SK-N-SH (cell line): ENCODE data around the gene ZDHHC14. TPM values are rescaled to one million over a fixed set of nuclear protein-coding genes. Genes with fewer than 3 reads are reported as not detected.

ENCODE experiments used
- CTCF ChIA-PET: fragments of 300-600, 350-600 bp; formaldehyde crosslinking; extraction: SDS; loops from one replicate; lab custom pipeline; 2021; lab: Yijun Ruan, JAX
- POLR2A ChIA-PET: fragments of 350-600 bp; sonication (Branson Sonifier 250); formaldehyde crosslinking; extraction: SDS; loops from one replicate; lab custom pipeline; 2020; ENCODE audit warnings: antibody characterized with exemption, inconsistent platforms; lab: Yijun Ruan, JAX
- DNase-seq: peaks from one replicate; pipeline ENCODE4 v3.0.0; 2012
- H2AFZ ChIP-seq: fragments of 200-600 bp; sonication (generic); 2 replicates; pipeline ENCODE4 v1.8.1; 2016; ENCODE audit warnings: antibody characterized with exemption, mild to moderate bottlenecking, low read depth
- H3F3A ChIP-seq: fragments of 200-600 bp; sonication (generic); replicated peaks from 2 replicates; pipeline ENCODE3; 2016; ENCODE audit warnings: antibody characterized with exemption, mild to moderate bottlenecking; ENCODE audit not compliant: insufficient read depth
- H3K27ac ChIP-seq, 2 experiments: fragments of 200-500 bp in 1 of 2; fragments of 200-600 bp in 1 of 2; sonication (Bioruptor generic) in 1 of 2; sonication (generic), shearing (Covaris generic) in 1 of 2; 2 replicates each; pipeline versions ENCODE4 v1.5.1 to v1.6.1; 2014 to 2016; ENCODE audit warnings: low read depth in 2 of 2, inconsistent platforms in 1 of 2, low read length in 1 of 2, mild to moderate bottlenecking in 1 of 2, mixed read lengths in 1 of 2
- H3K27me3 ChIP-seq: fragments of 200-600 bp; sonication (generic), shearing (Covaris generic); 2 replicates; pipeline ENCODE4 v1.6.1; 2016; ENCODE audit warnings: mixed run types; ENCODE audit not compliant: insufficient read depth
- H3K36me3 ChIP-seq, 2 experiments: fragments of 200-500 bp in 1 of 2; fragments of 200-600 bp in 1 of 2; sonication (Bioruptor generic) in 1 of 2; sonication (generic) in 1 of 2; replicated peaks in 1 of 2; 2 replicates each; pipeline versions ENCODE3 to v1.5.1; 2014 to 2016; ENCODE audit warnings: low read length in 1 of 2, mild to moderate bottlenecking in 1 of 2; ENCODE audit not compliant: insufficient read depth in 2 of 2, control insufficient read depth in 1 of 2
- H3K4me1 ChIP-seq, 2 experiments: fragments of 200-500 bp in 1 of 2; fragments of 200-600 bp in 1 of 2; sonication (Bioruptor generic) in 1 of 2; sonication (generic), shearing (Covaris generic) in 1 of 2; 2 replicates each; pipeline versions ENCODE4 v1.5.1 to v1.6.1; 2014 to 2016; ENCODE audit warnings: low read depth in 1 of 2, low read length in 1 of 2, mixed run types in 1 of 2; ENCODE audit not compliant: insufficient read depth in 2 of 2, control insufficient read depth in 1 of 2
- H3K4me2 ChIP-seq: fragments of 200-600 bp; sonication (generic), shearing (Covaris generic); 2 replicates; pipeline ENCODE4 v1.6.1; 2017; ENCODE audit warnings: mixed run types
- H3K4me3 ChIP-seq, 2 experiments: fragments of 200-500 bp in 1 of 2; fragments of 200-600 bp in 1 of 2; sonication (Bioruptor generic) in 1 of 2; sonication (generic), shearing (Covaris generic) in 1 of 2; 2 replicates each; pipeline versions ENCODE4 v1.5.1 to v1.8.1; 2014 to 2016; ENCODE audit warnings: low read depth in 2 of 2, inconsistent platforms in 1 of 2, low read length in 1 of 2, mild to moderate bottlenecking in 1 of 2, mixed read lengths in 1 of 2, moderate library complexity in 1 of 2
- H3K79me2 ChIP-seq: fragments of 200-600 bp; sonication (generic); 2 replicates; pipeline ENCODE4 v1.8.1; 2017; ENCODE audit warnings: mild to moderate bottlenecking; ENCODE audit not compliant: insufficient read depth
- H3K9ac ChIP-seq: fragments of 200-600 bp; sonication (generic); 2 replicates; pipeline ENCODE4 v1.6.1; 2017; ENCODE audit warnings: mixed run types
- H3K9me2 ChIP-seq: fragments of 200-600 bp; sonication (generic); 2 replicates; pipeline ENCODE4 v1.6.1; 2017; ENCODE audit warnings: mixed run types
- H3K9me3 ChIP-seq: fragments of 200-600 bp; sonication (generic); 2 replicates; pipeline ENCODE4 v1.6.1; 2017; ENCODE audit warnings: mixed run types, mild to moderate bottlenecking, moderate library complexity
- H4K20me1 ChIP-seq: fragments of 200-600 bp; sonication (generic); 2 replicates; pipeline ENCODE4 v1.6.1; 2017; ENCODE audit warnings: mild to moderate bottlenecking, mixed run types; ENCODE audit not compliant: insufficient read depth
- CTCF ChIP-seq: fragments of 200-600 bp; sonication (generic); IDR thresholded peaks from 2 replicates; pipeline ENCODE4 v1.6.1; 2017; ENCODE audit warnings: antibody characterized with exemption, mild to moderate bottlenecking, moderate library complexity
- EP300 ChIP-seq, 2 experiments: IDR thresholded peaks; 2 replicates each; pipeline versions ENCODE4 v1.4.0 to v1.6.1; 2012; ENCODE audit warnings: borderline replicate concordance in 1 of 2, low read depth in 1 of 2, low read length in 1 of 2
- FOSL2 ChIP-seq: IDR thresholded peaks from 2 replicates; pipeline ENCODE4 v1.4.0; 2012; ENCODE audit warnings: low read depth, mild to moderate bottlenecking, moderate library complexity, borderline replicate concordance
- IRF3 ChIP-seq: fragments of 150-350 bp; IDR thresholded peaks from 2 replicates; pipeline ENCODE4 v1.6.1; 2016; ENCODE audit warnings: mild to moderate bottlenecking, low read depth, low read length
- JUND ChIP-seq: IDR thresholded peaks from 2 replicates; pipeline ENCODE4 v1.4.0; 2012
- MAX ChIP-seq: IDR thresholded peaks from 2 replicates; pipeline ENCODE4 v1.4.0; 2012; ENCODE audit warnings: low read depth
- NRF1 ChIP-seq: IDR thresholded peaks from 2 replicates; pipeline ENCODE4 v1.6.1; 2012; ENCODE audit warnings: low read depth, mild to moderate bottlenecking, low read length
- PBX3 ChIP-seq: IDR thresholded peaks from 2 replicates; pipeline ENCODE4; 2012
- POLR2AphosphoS5 ChIP-seq: IDR thresholded peaks from 2 replicates; pipeline ENCODE4 v1.6.1; 2012; ENCODE audit warnings: low read depth, low read length
- RCOR1 ChIP-seq: fragments of 150-350 bp; IDR thresholded peaks from 2 replicates; pipeline ENCODE4 v1.6.1; 2017; ENCODE audit warnings: antibody characterized with exemption, low read length
- RXRA ChIP-seq: IDR thresholded peaks from 2 replicates; pipeline ENCODE4 v1.4.0; 2012; ENCODE audit warnings: low read depth, mild to moderate bottlenecking, borderline replicate concordance
- USF2 ChIP-seq: fragments of 150-350 bp; IDR thresholded peaks from 2 replicates; pipeline ENCODE4 v1.6.1; 2017; ENCODE audit warnings: antibody characterized with exemption, low read length, low read depth, borderline replicate concordance
- ZBTB33 ChIP-seq: IDR thresholded peaks from 2 replicates; pipeline ENCODE4 v1.4.0; 2012; ENCODE audit warnings: low read depth, borderline replicate concordance
- WGBS: methylation state at CpG from one replicate; pipeline ENCODE4 v1.1.6; 2017; ENCODE audit warnings: low lambda C conversion rate; 5-methylcytosine and 5-hydroxymethylcytosine counted together
- polyA plus RNA-seq, 3 experiments: library from polyadenylated mRNA; depleted of rRNA; stranded (reverse); fragments of >200 nt; gene quantifications; 2 replicates each; pipeline ENCODE4 v1.2.3, GENCODE V29; 2012

The ZDHHC14 gene
- polyA plus RNA-seq, 1 of the 3 experiments (the other 2 are of a cell fraction) = 5.4 TPM

GRCh38 chr6:157609556-157609955 lies 228.6 kb downstream of the ZDHHC14 start:
- Histone ChIP-seq H3K9me2 (no peaks in the 10 kb centered on the region), H3K27ac (no peak overlapping the region), H2AFZ (no peak overlapping the region), H3K9me3 (no peaks in the 10 kb centered on the region), H3K4me1 (no peaks in the 10 kb centered on the region), H3K36me3 (no peaks in the 10 kb centered on the region), H3K4me2 (no peak overlapping the region), H3K79me2 (no peaks in the 10 kb centered on the region), H3F3A (peaks cover 9% of the 10 kb centered on the region), H3K27me3 (no peaks in the 10 kb centered on the region), H3K4me3 (no peak overlapping the region), H4K20me1 (no peaks in the 10 kb centered on the region), H3K9ac (no peak overlapping the region)
- POLR2A ChIA-PET = no interaction called here
- CTCF ChIA-PET = no interaction called here
- TF ChIP-seq NRF1 = no peak
- TF ChIP-seq RXRA = no peak
- no peak for TF ChIP-seq CTCF
- TF ChIP-seq EP300 (IDR thresholded peaks at IDR 0.05; ENCODE audit: borderline replicate concordance in 1 of 2, low read depth in 1 of 2, low read length in 1 of 2) = no peak
- no peak for TF ChIP-seq POLR2AphosphoS5
- no peak for TF ChIP-seq FOSL2
- TF ChIP-seq ZBTB33 = no peak
- TF ChIP-seq PBX3 = no peak
- TF ChIP-seq MAX = no peak
- TF ChIP-seq JUND = no peak
- TF ChIP-seq RCOR1 = no peak
- TF ChIP-seq IRF3 = no peak
- no peak for TF ChIP-seq USF2
- WGBS = 93% methylated on average over 3 of the region's 3 CpGs
- no peak for DNase-seq
